Glutamatergic neuron (in vitro differentiated cells): ENCODE data around the gene ZNF182. TPM values are rescaled to one million over a fixed set of nuclear protein-coding genes. Genes with fewer than 3 reads are reported as not detected.
A peak's percentile ranks its signal among the peaks of the same experiment; 100 is the strongest.

Experiments
- DNase-seq: peaks from one replicate; pipeline ENCODE4 v3.0.0; 2022
- H3K27ac Mint-ChIP-seq: one replicate; pipeline ENCODE4 v1.8.0; 2020; ENCODE audit warnings: mild to moderate bottlenecking, mixed read lengths, inconsistent platforms; ENCODE audit not compliant: unreplicated experiment
- H3K27me3 Mint-ChIP-seq: one replicate; pipeline ENCODE4 v1.8.0; 2020; ENCODE audit warnings: mild to moderate bottlenecking, moderate library complexity, mixed read lengths, inconsistent platforms; ENCODE audit not compliant: unreplicated experiment
- H3K36me3 Mint-ChIP-seq: one replicate; pipeline ENCODE4 v1.8.0; 2020; ENCODE audit warnings: mild to moderate bottlenecking, mixed read lengths, inconsistent platforms; ENCODE audit not compliant: unreplicated experiment
- H3K4me1 Mint-ChIP-seq: one replicate; pipeline ENCODE4 v1.8.0; 2020; ENCODE audit warnings: mild to moderate bottlenecking, low read depth, mixed read lengths, inconsistent platforms; ENCODE audit not compliant: unreplicated experiment
- H3K4me3 Mint-ChIP-seq: one replicate; pipeline ENCODE4 v1.8.0; 2020; ENCODE audit warnings: mild to moderate bottlenecking, mixed read lengths, inconsistent platforms; ENCODE audit not compliant: unreplicated experiment
- H3K9me3 Mint-ChIP-seq: one replicate; pipeline ENCODE4 v1.8.0; 2020; ENCODE audit warnings: mild to moderate bottlenecking, moderate library complexity, mixed read lengths, inconsistent platforms; ENCODE audit not compliant: unreplicated experiment
- CTCF ChIP-seq: fragments of 200-600 bp; sonication (generic); IDR thresholded peaks from one replicate; pipeline ENCODE4 v1.5.0; 2021; ENCODE audit not compliant: partially characterized antibody, unreplicated experiment
- total RNA-seq: library from RNA; stranded (reverse); fragmentation: NEBNext Ultra II Directional; extraction: Animal tissue kit (Norgen Biotek cat#: 25700); gene quantifications from one replicate; pipeline ENCODE4 v1.2.1, GENCODE V29; 2021; ENCODE audit not compliant: unreplicated experiment

Gene ZNF182
- total RNA-seq, 1 donor from 2014 or later, result 7.8 TPM

GRCh38 chrX:48003367-48003757, 427 bp downstream of the ZNF182 start:
- H3K4me1 Mint-ChIP-seq, result no peaks in the 10 kb centered on the region
- no peaks in the 10 kb centered on the region for H3K36me3 Mint-ChIP-seq

GRCh38 chrX:48002929-48003328, 860 bp downstream of the ZNF182 start:
- peaks cover 6% of the 10 kb centered on the region for H3K27me3 Mint-ChIP-seq
- H3K4me3 Mint-ChIP-seq, result peak overlapping the region; percentile 96
- H3K4me1 Mint-ChIP-seq, result no peaks in the 10 kb centered on the region
- TF ChIP-seq CTCF, result no peak
- H3K27ac Mint-ChIP-seq, result no peak overlapping the region
- no peak for DNase-seq
- peaks cover 3% of the 10 kb centered on the region for H3K9me3 Mint-ChIP-seq
- no peaks in the 10 kb centered on the region for H3K36me3 Mint-ChIP-seq

More at GRCh38 chrX:48003367-48003757, 427 bp downstream of the ZNF182 start:
- no peak for TF ChIP-seq CTCF
- H3K27ac Mint-ChIP-seq, result peak overlapping the region; percentile 99
- peaks cover 3% of the 10 kb centered on the region for H3K9me3 Mint-ChIP-seq
- DNase-seq, result peak; percentile 11
- peaks cover 6% of the 10 kb centered on the region for H3K27me3 Mint-ChIP-seq
- peak overlapping the region; percentile 96 for H3K4me3 Mint-ChIP-seq

GRCh38 chrX:48002319-48002718, 1.5 kb downstream of the ZNF182 start:
- peaks cover 3% of the 10 kb centered on the region for H3K9me3 Mint-ChIP-seq
- H3K36me3 Mint-ChIP-seq, result no peaks in the 10 kb centered on the region
- no peaks in the 10 kb centered on the region for H3K4me1 Mint-ChIP-seq
- peaks cover 6% of the 10 kb centered on the region for H3K27me3 Mint-ChIP-seq
- TF ChIP-seq CTCF, result no peak
- H3K4me3 Mint-ChIP-seq, result peak overlapping the region; percentile 46
- no peak for DNase-seq
- no peak overlapping the region for H3K27ac Mint-ChIP-seq

GRCh38 chrX:48001260-48001659, 2.5 kb downstream of the ZNF182 start:
- no peak for DNase-seq
- no peaks in the 10 kb centered on the region for H3K36me3 Mint-ChIP-seq
- peaks cover 6% of the 10 kb centered on the region for H3K27me3 Mint-ChIP-seq
- no peak for TF ChIP-seq CTCF
- no peak overlapping the region for H3K27ac Mint-ChIP-seq
- H3K4me1 Mint-ChIP-seq, result no peaks in the 10 kb centered on the region
- H3K4me3 Mint-ChIP-seq, result peak overlapping the region; percentile 25
- H3K9me3 Mint-ChIP-seq, result peaks cover 3% of the 10 kb centered on the region

GRCh38 chrX:47992669-47993068, 11.1 kb downstream of the ZNF182 start:
- no peak for TF ChIP-seq CTCF
- Mint-ChIP-seq H3K27me3 (no peaks in the 10 kb centered on the region), H3K4me3 (no peak overlapping the region), H3K4me1 (no peaks in the 10 kb centered on the region), H3K9me3 (no peaks in the 10 kb centered on the region), H3K27ac (no peak overlapping the region), H3K36me3 (no peaks in the 10 kb centered on the region)
- DNase-seq, result no peak
